ENCODE measurements around the gene UBXN7.

DNA sequence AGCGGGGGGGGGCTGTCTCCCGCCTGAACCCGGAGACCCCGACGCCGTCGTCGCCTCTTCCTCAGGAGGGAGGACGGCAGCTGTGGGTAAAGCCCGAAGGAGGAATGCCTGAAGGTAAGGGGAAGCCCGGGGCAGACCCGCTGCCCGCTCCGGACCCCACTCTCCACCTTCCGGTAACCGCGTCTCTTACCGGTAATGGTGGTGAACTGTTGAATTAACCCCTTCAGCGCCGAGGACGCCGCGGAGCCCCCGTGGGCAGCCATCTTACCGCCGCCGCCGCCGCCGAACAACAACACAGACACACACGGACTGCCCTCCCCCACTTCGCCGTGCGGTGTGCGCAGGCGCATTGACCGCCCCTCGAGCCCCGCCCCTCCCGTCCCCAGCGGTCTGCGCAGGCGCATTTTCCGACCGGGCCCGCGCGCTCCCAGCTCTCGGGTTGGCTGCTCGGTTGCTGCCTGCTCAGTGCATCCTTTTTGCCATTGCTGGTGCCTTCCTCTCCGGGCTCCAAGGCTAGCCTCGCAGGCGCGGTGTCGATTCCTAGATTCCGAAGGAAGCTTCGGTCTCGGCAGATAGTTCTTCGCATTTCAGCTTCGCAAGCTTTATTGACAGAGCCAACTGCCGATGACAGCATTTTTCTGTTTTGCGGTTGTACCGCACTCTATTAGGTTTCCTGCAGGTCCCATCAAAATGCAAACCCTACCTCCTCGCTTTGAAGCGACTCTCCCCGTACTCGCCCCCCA, at the start of gene UBXN7:
- TF ChIP-seq POLR2AphosphoS5 (IDR thresholded peaks at IDR 0.05; ENCODE audit: low read depth, low read length): peak; percentile 82; the same call in 1 of the 2 replicates
- TF ChIP-seq, protein P1, sequence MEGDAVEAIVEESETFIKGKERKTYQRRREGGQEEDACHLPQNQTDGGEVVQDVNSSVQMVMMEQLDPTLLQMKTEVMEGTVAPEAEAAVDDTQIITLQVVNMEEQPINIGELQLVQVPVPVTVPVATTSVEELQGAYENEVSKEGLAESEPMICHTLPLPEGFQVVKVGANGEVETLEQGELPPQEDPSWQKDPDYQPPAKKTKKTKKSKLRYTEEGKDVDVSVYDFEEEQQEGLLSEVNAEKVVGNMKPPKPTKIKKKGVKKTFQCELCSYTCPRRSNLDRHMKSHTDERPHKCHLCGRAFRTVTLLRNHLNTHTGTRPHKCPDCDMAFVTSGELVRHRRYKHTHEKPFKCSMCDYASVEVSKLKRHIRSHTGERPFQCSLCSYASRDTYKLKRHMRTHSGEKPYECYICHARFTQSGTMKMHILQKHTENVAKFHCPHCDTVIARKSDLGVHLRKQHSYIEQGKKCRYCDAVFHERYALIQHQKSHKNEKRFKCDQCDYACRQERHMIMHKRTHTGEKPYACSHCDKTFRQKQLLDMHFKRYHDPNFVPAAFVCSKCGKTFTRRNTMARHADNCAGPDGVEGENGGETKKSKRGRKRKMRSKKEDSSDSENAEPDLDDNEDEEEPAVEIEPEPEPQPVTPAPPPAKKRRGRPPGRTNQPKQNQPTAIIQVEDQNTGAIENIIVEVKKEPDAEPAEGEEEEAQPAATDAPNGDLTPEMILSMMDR (IDR thresholded peaks at IDR 0.05): no peak
- TF ChIP-seq, protein P2, sequence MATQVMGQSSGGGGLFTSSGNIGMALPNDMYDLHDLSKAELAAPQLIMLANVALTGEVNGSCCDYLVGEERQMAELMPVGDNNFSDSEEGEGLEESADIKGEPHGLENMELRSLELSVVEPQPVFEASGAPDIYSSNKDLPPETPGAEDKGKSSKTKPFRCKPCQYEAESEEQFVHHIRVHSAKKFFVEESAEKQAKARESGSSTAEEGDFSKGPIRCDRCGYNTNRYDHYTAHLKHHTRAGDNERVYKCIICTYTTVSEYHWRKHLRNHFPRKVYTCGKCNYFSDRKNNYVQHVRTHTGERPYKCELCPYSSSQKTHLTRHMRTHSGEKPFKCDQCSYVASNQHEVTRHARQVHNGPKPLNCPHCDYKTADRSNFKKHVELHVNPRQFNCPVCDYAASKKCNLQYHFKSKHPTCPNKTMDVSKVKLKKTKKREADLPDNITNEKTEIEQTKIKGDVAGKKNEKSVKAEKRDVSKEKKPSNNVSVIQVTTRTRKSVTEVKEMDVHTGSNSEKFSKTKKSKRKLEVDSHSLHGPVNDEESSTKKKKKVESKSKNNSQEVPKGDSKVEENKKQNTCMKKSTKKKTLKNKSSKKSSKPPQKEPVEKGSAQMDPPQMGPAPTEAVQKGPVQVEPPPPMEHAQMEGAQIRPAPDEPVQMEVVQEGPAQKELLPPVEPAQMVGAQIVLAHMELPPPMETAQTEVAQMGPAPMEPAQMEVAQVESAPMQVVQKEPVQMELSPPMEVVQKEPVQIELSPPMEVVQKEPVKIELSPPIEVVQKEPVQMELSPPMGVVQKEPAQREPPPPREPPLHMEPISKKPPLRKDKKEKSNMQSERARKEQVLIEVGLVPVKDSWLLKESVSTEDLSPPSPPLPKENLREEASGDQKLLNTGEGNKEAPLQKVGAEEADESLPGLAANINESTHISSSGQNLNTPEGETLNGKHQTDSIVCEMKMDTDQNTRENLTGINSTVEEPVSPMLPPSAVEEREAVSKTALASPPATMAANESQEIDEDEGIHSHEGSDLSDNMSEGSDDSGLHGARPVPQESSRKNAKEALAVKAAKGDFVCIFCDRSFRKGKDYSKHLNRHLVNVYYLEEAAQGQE (IDR thresholded peaks at IDR 0.05; ENCODE audit: insufficient read depth in 1 of 2, low read depth in 2 of 2, low read length in 1 of 2): 0 out of 4 replicates have a peak, but pooled peaks of 1 of the 2 experiments have one; percentile 57
- TF ChIP-seq TCF7L2 (IDR thresholded peaks at IDR 0.05; ENCODE audit: low read depth, low read length): no peak
- peak; percentile 95; the same call in 1 of the 2 replicates for TF ChIP-seq SIN3A (IDR thresholded peaks at IDR 0.05; ENCODE audit: borderline replicate concordance, insufficient read depth, low read depth, low read length)
